ENCODE measurements around the gene GIMAP5. TPM values are rescaled to one million over a fixed set of nuclear protein-coding genes. Genes with fewer than 3 reads are reported as not detected.

GIMAP5 gene
- total RNA-seq, 1 donor from 2014 or later: 31.9 TPM

- no peaks in the 10 kb centered on the region for H3K27me3 ChIP-seq (ENCODE audit: low read depth)
- no peak overlapping the region for H3K4me3 ChIP-seq
- intact Hi-C loops (cut with DNase I): no loop called here
- peaks cover 22% of the 10 kb centered on the region for H3K4me1 ChIP-seq
- DNase-seq (no peak), ATAC-seq (no peak)
- no peaks in the 10 kb centered on the region for H3K9me3 ChIP-seq
- H3K27ac ChIP-seq: no peak overlapping the region
- peaks cover 29% of the 10 kb centered on the region for H3K36me3 ChIP-seq
- TF ChIP-seq, protein P1, sequence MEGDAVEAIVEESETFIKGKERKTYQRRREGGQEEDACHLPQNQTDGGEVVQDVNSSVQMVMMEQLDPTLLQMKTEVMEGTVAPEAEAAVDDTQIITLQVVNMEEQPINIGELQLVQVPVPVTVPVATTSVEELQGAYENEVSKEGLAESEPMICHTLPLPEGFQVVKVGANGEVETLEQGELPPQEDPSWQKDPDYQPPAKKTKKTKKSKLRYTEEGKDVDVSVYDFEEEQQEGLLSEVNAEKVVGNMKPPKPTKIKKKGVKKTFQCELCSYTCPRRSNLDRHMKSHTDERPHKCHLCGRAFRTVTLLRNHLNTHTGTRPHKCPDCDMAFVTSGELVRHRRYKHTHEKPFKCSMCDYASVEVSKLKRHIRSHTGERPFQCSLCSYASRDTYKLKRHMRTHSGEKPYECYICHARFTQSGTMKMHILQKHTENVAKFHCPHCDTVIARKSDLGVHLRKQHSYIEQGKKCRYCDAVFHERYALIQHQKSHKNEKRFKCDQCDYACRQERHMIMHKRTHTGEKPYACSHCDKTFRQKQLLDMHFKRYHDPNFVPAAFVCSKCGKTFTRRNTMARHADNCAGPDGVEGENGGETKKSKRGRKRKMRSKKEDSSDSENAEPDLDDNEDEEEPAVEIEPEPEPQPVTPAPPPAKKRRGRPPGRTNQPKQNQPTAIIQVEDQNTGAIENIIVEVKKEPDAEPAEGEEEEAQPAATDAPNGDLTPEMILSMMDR (IDR thresholded peaks at IDR 0.05): no peak
Measured at GRCh38 chr7:150719960-150720891, 17.0 kb upstream of the GIMAP5 start.

- no peak for DNase-seq
- Histone ChIP-seq H3K27me3 (ENCODE audit: low read depth) (no peaks in the 10 kb centered on the region), H3K4me3 (peak overlapping the region; percentile 14), H3K9me3 (no peaks in the 10 kb centered on the region), H3K4me1 (peaks cover 13% of the 10 kb centered on the region), H3K36me3 (peaks cover 29% of the 10 kb centered on the region), H3K27ac (peak overlapping the region; percentile 25)
- TF ChIP-seq, protein P1 (IDR thresholded peaks at IDR 0.05): no peak
- intact Hi-C loops (cut with DNase I): no loop called here
- peak in 1 of 2 donors; percentile 32 for ATAC-seq
Measured at GRCh38 chr7:150721970-150722373, 15.2 kb upstream of the GIMAP5 start.

GRCh38 chr7:150722431-150722931 lies 14.7 kb upstream of the GIMAP5 start:
- DNase-seq (no peak), ATAC-seq (no peak)
- Histone ChIP-seq H3K27me3 (ENCODE audit: low read depth) (no peaks in the 10 kb centered on the region), H3K27ac (peak overlapping the region; percentile 25), H3K4me3 (peak overlapping the region; percentile 14), H3K36me3 (peaks cover 29% of the 10 kb centered on the region), H3K4me1 (peaks cover 13% of the 10 kb centered on the region), H3K9me3 (peaks cover 3% of the 10 kb centered on the region)
- TF ChIP-seq, protein P1 (IDR thresholded peaks at IDR 0.05): no peak
- intact Hi-C loops (cut with DNase I): no loop called here

GRCh38 chr7:150723467-150723866 lies 13.8 kb upstream of the GIMAP5 start:
- peaks cover 10% of the 10 kb centered on the region for H3K9me3 ChIP-seq
- no peaks in the 10 kb centered on the region for H3K27me3 ChIP-seq (ENCODE audit: low read depth)
- peaks cover 29% of the 10 kb centered on the region for H3K36me3 ChIP-seq
- H3K27ac ChIP-seq: no peak overlapping the region
- intact Hi-C loops (cut with DNase I): no loop called here
- H3K4me3 ChIP-seq: no peak overlapping the region
- ATAC-seq (no peak), DNase-seq (no peak)
- TF ChIP-seq, protein P1 (IDR thresholded peaks at IDR 0.05): no peak
- peaks cover 13% of the 10 kb centered on the region for H3K4me1 ChIP-seq

GRCh38 chr7:150727381-150727780 lies 9.8 kb upstream of the GIMAP5 start:
- TF ChIP-seq, protein P1 (IDR thresholded peaks at IDR 0.05): no peak
- ATAC-seq: no peak
- H3K4me3 ChIP-seq: no peak overlapping the region
- no peaks in the 10 kb centered on the region for H3K27me3 ChIP-seq (ENCODE audit: low read depth)
- H3K4me1 ChIP-seq: no peaks in the 10 kb centered on the region
- no peak overlapping the region for H3K27ac ChIP-seq
- peaks cover 15% of the 10 kb centered on the region for H3K9me3 ChIP-seq
- DNase-seq: no peak
- intact Hi-C loops (cut with DNase I): no loop called here
- peaks cover 5% of the 10 kb centered on the region for H3K36me3 ChIP-seq
